DND-41 (cell line): ENCODE results near the gene CEP70.

Experiments
- ATAC-seq: fragments of 200-7000 bp; cut with Tn5 transposase; 3 replicates; pipeline ENCODE4 v1.9.1; 2021; ENCODE audit warnings: low read depth; ENCODE audit not compliant: insufficient read depth
- DNase-seq: peaks from one replicate; pipeline ENCODE4 v3.0.0-alpha.2; 2020
- H2AFZ ChIP-seq: 2 replicates; pipeline ENCODE4 v1.6.0; 2012; ENCODE audit warnings: low read depth, low read length
- H3K27ac ChIP-seq: 2 replicates; pipeline ENCODE4 v1.5.1; 2012; ENCODE audit warnings: low read length, inconsistent platforms
- H3K27me3 ChIP-seq: fragments of 200-600 bp; sonication (generic); 2 replicates; pipeline ENCODE4 v1.6.0; 2012; ENCODE audit warnings: low read length, mild to moderate bottlenecking, inconsistent platforms; ENCODE audit not compliant: insufficient read depth, poor library complexity
- H3K36me3 ChIP-seq: 2 replicates; pipeline ENCODE4 v1.5.1; 2012; ENCODE audit warnings: low read length, inconsistent platforms; ENCODE audit not compliant: insufficient read depth
- H3K4me1 ChIP-seq: 2 replicates; pipeline ENCODE4 v1.5.1; 2012; ENCODE audit warnings: mild to moderate bottlenecking, low read length; ENCODE audit not compliant: insufficient read depth
- H3K4me2 ChIP-seq: 2 replicates; pipeline ENCODE4 v1.6.0; 2012; ENCODE audit warnings: mild to moderate bottlenecking, moderate library complexity, low read length, inconsistent platforms; ENCODE audit not compliant: insufficient read depth
- H3K4me3 ChIP-seq, 2 experiments: fragments of 200-600 bp in 1 of 2; shearing (Covaris generic) in 1 of 2; 2 replicates each; pipeline ENCODE4 v1.5.1; 2012 to 2016; ENCODE audit warnings: inconsistent platforms in 2 of 2, low read length in 2 of 2, mild to moderate bottlenecking in 2 of 2, low read depth in 1 of 2, moderate library complexity in 1 of 2
- H3K79me2 ChIP-seq: 2 replicates; pipeline ENCODE4 v1.6.0; 2012; ENCODE audit warnings: low read length, inconsistent platforms; ENCODE audit not compliant: insufficient read depth
- H3K9ac ChIP-seq: 2 replicates; pipeline ENCODE4 v1.6.0; 2012; ENCODE audit warnings: low read depth, mild to moderate bottlenecking, inconsistent platforms, low read length, moderate library complexity
- H3K9me3 ChIP-seq: 2 replicates; pipeline ENCODE4 v1.5.1; 2012; ENCODE audit warnings: low read length, moderate library complexity, mild to moderate bottlenecking, inconsistent platforms; ENCODE audit not compliant: insufficient read depth, severe bottlenecking
- H4K20me1 ChIP-seq: 2 replicates; pipeline ENCODE4 v1.6.0; 2012; ENCODE audit warnings: low read length; ENCODE audit not compliant: insufficient read depth
- EZH2 ChIP-seq: IDR thresholded peaks from 3 replicates; pipeline ENCODE4 v1.6.1; 2012; ENCODE audit warnings: borderline replicate concordance, low read depth, mild to moderate bottlenecking, moderate library complexity, low read length, inconsistent platforms; ENCODE audit not compliant: severe bottlenecking
- TF ChIP-seq, protein P1 (sequence below): IDR thresholded peaks from 2 replicates; pipeline ENCODE4 v1.5.1; 2012; ENCODE audit warnings: borderline replicate concordance, low read length, moderate library complexity, mild to moderate bottlenecking; ENCODE audit not compliant: poor library complexity, severe bottlenecking; ENCODE audit errors: extremely low read depth

The CEP70 gene

DNA sequence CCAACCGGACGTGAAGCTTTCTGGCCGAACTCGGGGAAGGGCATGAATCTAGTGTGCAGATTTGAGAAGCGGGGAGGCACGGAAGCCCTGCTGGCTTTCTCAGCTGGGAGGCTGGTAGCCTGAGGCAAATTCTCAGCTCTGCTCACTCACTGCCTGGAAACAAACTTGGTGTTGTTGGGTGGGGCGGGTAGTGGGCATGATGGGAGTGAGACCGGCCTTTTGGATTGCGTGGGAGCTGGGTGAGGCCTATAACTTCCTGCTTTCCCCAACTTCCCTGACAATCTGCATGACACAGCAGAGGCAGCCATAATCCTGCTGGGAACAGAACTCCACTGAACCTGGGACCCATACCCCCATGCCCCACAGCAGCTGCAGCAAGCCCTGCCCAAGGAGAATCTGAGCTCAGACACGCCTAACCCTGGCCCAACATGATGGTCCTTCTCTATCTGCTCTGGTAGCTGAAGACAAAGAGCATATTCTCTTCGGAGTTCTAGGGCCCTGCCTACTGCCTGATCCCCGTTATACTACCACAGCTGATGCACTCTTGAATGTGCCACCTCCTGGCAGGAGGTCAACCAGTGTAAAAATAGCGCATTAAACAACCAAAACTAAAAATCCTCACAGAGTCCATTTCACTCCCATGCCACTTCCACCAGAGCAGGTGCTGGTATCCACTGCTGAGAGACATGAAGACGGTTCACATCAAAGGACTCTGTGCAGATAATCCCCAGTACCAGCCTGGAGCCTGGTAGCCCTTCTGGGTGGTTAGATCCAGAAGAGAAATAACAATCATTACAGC lies 44.7 kb downstream of the CEP70 start:
- no peak overlapping the region for H3K4me2 ChIP-seq
- TF ChIP-seq, protein P1, sequence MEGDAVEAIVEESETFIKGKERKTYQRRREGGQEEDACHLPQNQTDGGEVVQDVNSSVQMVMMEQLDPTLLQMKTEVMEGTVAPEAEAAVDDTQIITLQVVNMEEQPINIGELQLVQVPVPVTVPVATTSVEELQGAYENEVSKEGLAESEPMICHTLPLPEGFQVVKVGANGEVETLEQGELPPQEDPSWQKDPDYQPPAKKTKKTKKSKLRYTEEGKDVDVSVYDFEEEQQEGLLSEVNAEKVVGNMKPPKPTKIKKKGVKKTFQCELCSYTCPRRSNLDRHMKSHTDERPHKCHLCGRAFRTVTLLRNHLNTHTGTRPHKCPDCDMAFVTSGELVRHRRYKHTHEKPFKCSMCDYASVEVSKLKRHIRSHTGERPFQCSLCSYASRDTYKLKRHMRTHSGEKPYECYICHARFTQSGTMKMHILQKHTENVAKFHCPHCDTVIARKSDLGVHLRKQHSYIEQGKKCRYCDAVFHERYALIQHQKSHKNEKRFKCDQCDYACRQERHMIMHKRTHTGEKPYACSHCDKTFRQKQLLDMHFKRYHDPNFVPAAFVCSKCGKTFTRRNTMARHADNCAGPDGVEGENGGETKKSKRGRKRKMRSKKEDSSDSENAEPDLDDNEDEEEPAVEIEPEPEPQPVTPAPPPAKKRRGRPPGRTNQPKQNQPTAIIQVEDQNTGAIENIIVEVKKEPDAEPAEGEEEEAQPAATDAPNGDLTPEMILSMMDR = no peak

DNA sequence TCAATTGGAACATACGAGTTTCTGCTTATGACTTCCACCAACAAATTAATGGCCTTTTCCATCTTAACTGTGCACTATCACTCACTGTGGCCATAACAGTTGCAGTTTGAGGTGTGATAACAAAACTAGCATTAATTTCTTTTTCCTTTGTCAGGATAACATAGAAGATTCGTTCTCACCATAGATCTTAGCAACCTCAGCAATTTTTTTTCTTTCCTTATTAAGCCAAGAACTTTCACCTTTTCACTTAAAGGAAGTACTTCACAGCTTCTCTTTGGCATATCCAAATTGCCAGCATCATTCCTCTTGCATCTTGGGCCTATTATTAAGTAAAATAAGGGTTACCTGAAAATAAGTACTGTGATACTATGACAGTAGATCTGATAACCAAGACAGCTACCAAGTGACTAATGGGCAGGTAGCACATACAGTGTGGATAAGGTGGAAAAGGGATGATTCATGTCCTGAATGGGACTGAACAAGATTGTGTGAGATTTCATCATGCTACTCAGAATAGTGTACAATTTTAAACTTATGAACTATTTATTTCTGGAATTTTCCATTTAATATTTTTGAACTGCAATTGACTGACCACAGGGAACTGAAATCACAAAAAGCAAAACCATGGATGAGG lies 46.6 kb downstream of the CEP70 start:
- Histone ChIP-seq H3K4me1 (no peaks in the 10 kb centered on the region), H3K27ac (no peak overlapping the region), H3K27me3 (no peaks in the 10 kb centered on the region), H3K9ac (no peak overlapping the region), H3K4me3 (no peak overlapping the region), H4K20me1 (no peaks in the 10 kb centered on the region), H3K4me2 (no peak overlapping the region), H2AFZ (no peak overlapping the region), H3K9me3 (peaks cover 61% of the 10 kb centered on the region), H3K79me2 (no peaks in the 10 kb centered on the region), H3K36me3 (peaks cover 72% of the 10 kb centered on the region)
- TF ChIP-seq, protein P1 = no peak
- no peak for TF ChIP-seq EZH2
- ATAC-seq = no peak
- DNase-seq = no peak

More for the DNA sequence above, 44.7 kb downstream of the CEP70 start:
- no peaks in the 10 kb centered on the region for H3K27me3 ChIP-seq
- ATAC-seq (no peak), DNase-seq (no peak)
- H3K9me3 ChIP-seq = peaks cover 44% of the 10 kb centered on the region
- no peaks in the 10 kb centered on the region for H3K4me1 ChIP-seq
- H3K4me3 ChIP-seq = no peak overlapping the region
- 0 out of 2 replicates have a peak, but pooled peaks cover 1% of the 10 kb centered on the region for H3K79me2 ChIP-seq
- peaks cover 54% of the 10 kb centered on the region for H3K36me3 ChIP-seq
- no peak overlapping the region for H2AFZ ChIP-seq
- H3K9ac ChIP-seq = no peak overlapping the region
- H3K27ac ChIP-seq = no peak overlapping the region
- no peaks in the 10 kb centered on the region for H4K20me1 ChIP-seq

DNA sequence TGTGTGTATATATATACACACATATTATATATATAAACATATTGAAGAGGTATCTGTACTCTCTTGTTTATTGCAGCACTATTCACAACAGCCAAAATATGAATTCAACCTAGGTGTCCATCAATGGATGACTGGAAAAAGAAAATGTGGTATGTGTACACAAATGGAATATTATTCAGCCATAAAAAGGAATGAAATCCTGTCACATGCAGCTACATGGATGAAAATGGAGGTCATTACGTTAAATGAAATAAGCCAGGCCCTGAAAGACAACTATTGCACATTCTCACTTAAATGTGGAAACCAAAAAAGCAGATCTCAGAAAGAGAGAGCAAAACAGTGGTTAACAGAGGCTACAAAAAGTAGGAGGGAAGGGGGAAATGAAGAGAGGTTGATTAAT lies 49.5 kb downstream of the CEP70 start:
- ATAC-seq = no peak
- Histone ChIP-seq H3K27me3 (no peaks in the 10 kb centered on the region), H3K4me3 (no peak overlapping the region)

More for the DNA sequence above, 49.5 kb downstream of the CEP70 start:
- TF ChIP-seq, protein P1 = no peak
- no peak for TF ChIP-seq EZH2
- no peak overlapping the region for H3K9ac ChIP-seq
- peaks cover 2% of the 10 kb centered on the region; the same call in 1 of the 2 replicates for H3K79me2 ChIP-seq
- H3K36me3 ChIP-seq = peaks cover 89% of the 10 kb centered on the region
- no peak for DNase-seq
- no peaks in the 10 kb centered on the region for H3K4me1 ChIP-seq
- no peaks in the 10 kb centered on the region for H4K20me1 ChIP-seq
- no peak overlapping the region for H3K4me2 ChIP-seq
- H2AFZ ChIP-seq = no peak overlapping the region
- H3K9me3 ChIP-seq = peaks cover 75% of the 10 kb centered on the region
- H3K27ac ChIP-seq = no peak overlapping the region
